Fibroblast of skin of abdomen (primary cell): ENCODE data around the gene CPS1. TPM values are rescaled to one million over a fixed set of nuclear protein-coding genes. Genes with fewer than 3 reads are reported as not detected.

ENCODE experiments used
- DNase-seq: peaks from one replicate; pipeline ENCODE4 v3.0.0-alpha.2; 2013
- polyA plus RNA-seq, 2 experiments: library from polyadenylated mRNA; unstranded; fragments of 120-200 nt; gene quantifications; one replicate each; pipeline ENCODE4 v1.2.1, GENCODE V29; 2013; ENCODE audit not compliant: insufficient read length in 2 of 2

The CPS1 gene
- polyA plus RNA-seq (2013, experiment 1 of 2; ENCODE audit: insufficient read length) = 4.3 TPM
- polyA plus RNA-seq (2013, experiment 2 of 2; ENCODE audit: insufficient read length) = 5.1 TPM

DNA sequence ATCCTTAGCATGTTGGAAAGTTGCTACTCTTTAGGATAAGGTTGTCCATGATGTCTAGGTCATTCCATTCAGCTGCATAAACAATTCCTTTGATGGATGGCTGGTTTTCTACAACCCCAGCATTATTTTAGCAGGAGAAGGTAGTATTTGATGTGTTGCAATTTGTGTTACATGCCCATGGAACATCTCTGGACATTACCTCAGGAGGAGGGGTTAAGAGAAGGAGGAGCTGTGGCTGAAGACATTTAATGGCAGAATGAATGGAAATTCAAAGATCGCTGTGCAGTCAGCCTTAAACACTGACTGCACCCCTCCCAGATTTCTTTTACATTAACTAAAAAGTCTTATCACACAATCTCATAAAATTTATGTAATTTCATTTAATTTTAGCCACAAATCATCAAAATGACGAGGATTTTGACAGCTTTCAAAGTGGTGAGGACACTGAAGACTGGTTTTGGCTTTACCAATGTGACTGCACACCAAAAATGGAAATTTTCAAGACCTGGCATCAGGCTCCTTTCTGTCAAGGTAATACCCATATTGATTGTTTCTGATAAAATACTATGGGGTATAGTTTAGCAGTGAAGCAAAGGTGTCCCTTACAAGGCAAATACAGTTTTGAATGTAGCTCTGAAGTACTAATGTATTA, at the start of gene CPS1:
Gene CPS1, plus strand, starts transcription at position 271 of the 652 bp plus-strand sequence. Its CDS starts 135 bp downstream, at position 406.
- no peak for DNase-seq

DNA sequence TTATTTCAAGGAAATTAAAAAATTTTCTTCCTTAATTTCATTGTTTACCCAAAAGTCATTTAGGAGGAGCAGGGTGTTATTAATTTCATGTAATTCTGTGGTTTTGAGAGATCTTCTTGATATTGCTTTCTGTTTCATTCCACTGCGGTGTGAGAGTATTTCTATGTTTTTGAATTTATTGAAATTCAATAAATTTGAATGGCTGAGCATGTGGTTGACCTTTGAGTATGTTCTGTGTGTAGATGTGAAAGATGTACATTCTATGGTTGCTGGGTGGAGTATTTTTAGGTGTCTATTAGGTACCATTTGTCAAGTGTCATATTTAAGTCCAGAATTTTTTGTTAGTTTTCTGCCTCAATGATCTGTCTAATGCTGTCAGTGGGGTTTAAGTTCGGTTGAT, 40.5 kb upstream of the CPS1 start:
- DNase-seq = no peak

- no peak for DNase-seq
Measured at GRCh38 chr2:210517264-210517663, 39.1 kb upstream of the CPS1 start.

GRCh38 chr2:210519594-210519993, 36.8 kb upstream of the CPS1 start:
- DNase-seq = no peak

GRCh38 chr2:210522399-210522798, 34.0 kb upstream of the CPS1 start:
- DNase-seq = no peak

- DNase-seq = no peak
Measured at GRCh38 chr2:210523650-210524289, 32.6 kb upstream of the CPS1 start.

DNA sequence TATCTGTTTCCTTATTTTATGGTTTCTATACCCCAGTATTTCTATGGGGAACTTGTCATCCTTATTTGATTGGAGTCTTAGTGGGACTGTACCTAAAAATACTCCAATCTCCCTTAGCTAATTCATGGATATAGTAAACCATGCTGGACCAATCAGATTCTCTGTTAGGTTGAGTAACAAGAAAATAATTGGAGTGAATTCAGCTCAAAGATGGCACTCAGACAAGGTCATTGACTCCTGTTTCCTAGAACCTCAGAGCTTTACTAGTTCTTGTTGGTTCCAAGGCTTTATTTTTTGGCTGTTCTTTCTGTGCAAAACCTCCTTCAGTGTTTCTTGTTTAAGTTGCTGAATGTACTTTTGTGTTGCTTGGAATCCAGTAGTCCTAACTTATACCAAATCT, 31.9 kb upstream of the CPS1 start:
- no peak for DNase-seq

DNA sequence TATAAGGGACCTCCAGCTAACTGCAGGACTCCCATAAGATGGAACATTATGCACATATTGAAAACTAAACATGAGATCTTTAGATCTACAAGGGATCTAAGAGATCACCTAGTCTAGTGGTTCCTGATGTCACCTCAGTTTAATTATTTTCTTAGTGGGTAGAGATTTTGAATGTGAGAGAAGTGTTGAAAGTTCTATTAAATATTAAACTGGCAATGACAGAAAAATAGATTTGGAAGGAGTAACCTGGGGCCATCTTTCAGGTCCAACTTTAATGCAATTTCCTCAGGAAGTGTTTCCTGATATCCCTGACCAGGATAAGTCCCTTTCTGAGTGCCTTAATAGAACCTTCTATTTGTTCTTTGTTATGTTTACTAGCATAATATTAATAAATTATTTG, 29.1 kb upstream of the CPS1 start:
- DNase-seq = no peak

GRCh38 chr2:210528716-210529115, 27.7 kb upstream of the CPS1 start:
- no peak for DNase-seq

GRCh38 chr2:210531050-210531449, 25.3 kb upstream of the CPS1 start:
- no peak for DNase-seq

DNA sequence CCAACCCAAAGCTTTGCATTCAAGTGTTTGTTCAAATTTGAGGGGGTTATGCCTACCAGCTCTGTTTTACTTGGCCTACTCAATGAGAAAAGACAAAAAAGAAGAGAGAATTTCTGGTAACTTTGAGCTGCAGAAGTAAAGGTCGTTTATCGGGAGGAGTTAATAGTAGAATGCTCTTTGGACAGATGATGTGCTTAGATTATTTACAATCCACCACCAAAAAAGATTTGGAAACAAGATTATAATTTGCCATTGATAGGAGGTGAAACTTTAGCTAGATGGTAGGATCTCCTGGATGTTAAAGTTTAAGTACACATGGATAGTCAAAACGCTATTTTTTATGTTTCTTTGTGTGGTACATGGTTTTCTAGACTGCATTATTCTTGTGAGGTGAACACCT, 24.9 kb upstream of the CPS1 start:
- no peak for DNase-seq

DNA sequence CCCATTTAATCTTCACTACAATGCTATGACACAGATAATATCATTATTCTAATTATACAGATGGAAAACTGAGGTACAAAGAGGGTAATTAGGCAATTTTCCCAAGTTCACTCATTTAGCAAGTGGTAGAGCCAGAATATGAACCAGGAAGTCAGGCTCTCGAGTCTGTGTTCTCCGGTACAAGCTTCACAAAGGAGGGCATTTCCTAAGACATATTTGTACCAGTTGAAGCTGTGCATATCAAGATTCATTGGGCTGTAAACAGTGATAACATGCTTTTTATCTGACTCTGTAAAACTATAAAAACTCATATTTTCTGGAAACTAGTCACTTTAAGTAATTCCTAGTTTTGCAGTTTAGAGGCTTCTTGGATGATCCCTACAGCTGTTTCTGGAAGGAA, 23.0 kb upstream of the CPS1 start:
- no peak for DNase-seq

- no peak for DNase-seq
Measured at GRCh38 chr2:210534879-210535278, 21.5 kb upstream of the CPS1 start.

- no peak for DNase-seq
Measured at GRCh38 chr2:210536973-210537650, 19.3 kb upstream of the CPS1 start.

- no peak for DNase-seq
Measured at GRCh38 chr2:210539035-210539434, 17.4 kb upstream of the CPS1 start.

- no peak for DNase-seq
Measured at GRCh38 chr2:210539578-210540416, 16.6 kb upstream of the CPS1 start.

GRCh38 chr2:210540471-210540870, 15.9 kb upstream of the CPS1 start:
- DNase-seq = no peak

DNA sequence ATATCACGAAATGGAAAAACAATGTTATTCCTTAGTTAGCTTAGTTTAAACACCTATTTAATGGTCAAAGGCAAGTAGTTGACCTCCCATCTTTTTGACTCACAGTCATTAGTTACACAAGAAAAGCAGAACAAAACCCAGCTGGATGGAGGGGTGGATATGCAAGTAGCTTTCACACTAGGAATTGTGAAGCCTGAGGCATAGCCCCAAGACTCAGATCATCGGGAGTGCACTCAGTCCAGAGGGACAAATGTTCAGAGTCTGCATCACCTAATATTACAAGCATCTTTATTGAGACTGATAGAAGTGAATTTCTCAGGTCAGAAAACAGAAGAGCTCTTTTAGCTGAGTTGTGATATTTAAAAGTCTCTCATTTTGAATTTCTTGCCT, 15.5 kb upstream of the CPS1 start:
- DNase-seq = no peak

GRCh38 chr2:210541290-210541902, 15.0 kb upstream of the CPS1 start:
- no peak for DNase-seq

GRCh38 chr2:210544007-210544590, 12.3 kb upstream of the CPS1 start:
- no peak for DNase-seq

DNA sequence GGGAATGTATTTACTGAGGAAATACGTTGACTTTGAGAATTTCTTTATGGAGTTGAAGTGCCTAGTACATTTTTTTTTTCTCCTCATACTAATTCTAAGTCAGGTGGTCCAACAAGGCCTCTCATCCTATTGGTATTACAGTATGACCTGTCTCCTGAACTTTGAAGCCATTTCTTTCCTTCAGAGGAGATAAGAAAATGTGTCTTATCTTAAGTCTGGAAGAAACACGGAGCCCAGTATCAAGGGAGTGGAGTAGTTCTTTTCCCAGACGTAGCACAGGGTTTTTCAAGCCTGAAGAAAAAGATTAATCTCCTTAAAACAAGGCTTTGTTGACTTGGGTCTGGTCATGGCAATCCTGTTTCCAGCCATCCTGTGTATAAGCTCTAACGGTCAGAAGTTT, 11.6 kb upstream of the CPS1 start:
- DNase-seq = no peak
